Natural killer cell (primary cell): ENCODE results near the gene PPP1R2B. TPM values are rescaled to one million over a fixed set of nuclear protein-coding genes. Genes with fewer than 3 reads are reported as not detected.
"Not testable (repeated sequence)": the region's sequence is repeated elsewhere in the genome, so short reads cannot be mapped to it uniquely, and the experiment has no call there.

Source experiments
- ATAC-seq, 3 donors: fragments of 150-1000 bp in 2 of 3; fragments of 200-7000 bp in 1 of 3; cut with Tn5 transposase; 1 replicate in 1 of 3; 2 replicates in 2 of 3; pipeline ENCODE4 v1.10.0; 2021; ENCODE audit warnings: mild to moderate bottlenecking in 2 of 3, moderate library complexity in 2 of 3
- DNase-seq, 2 donors: peaks; one replicate each; pipeline versions ENCODE4 v3.0.0 to v3.0.0-alpha.2; 2013 to 2021; ENCODE audit warnings: mixed read lengths in 1 of 2
- H3K27ac ChIP-seq: one replicate; pipeline ENCODE4 v1.5.1; 2013; ENCODE audit warnings: mild to moderate bottlenecking, low read length
- H3K27me3 ChIP-seq: one replicate; pipeline ENCODE4 v1.6.1; 2013; ENCODE audit warnings: low read length; ENCODE audit not compliant: control insufficient read depth, insufficient read depth
- H3K36me3 ChIP-seq: one replicate; pipeline ENCODE4 v1.6.1; 2013; ENCODE audit warnings: low read length; ENCODE audit not compliant: control insufficient read depth, insufficient read depth
- H3K4me1 ChIP-seq: one replicate; pipeline ENCODE4 v1.6.1; 2013; ENCODE audit warnings: low read length; ENCODE audit not compliant: control insufficient read depth, insufficient read depth
- H3K4me3 ChIP-seq: one replicate; pipeline ENCODE4 v1.5.1; 2013; ENCODE audit warnings: low read length
- H3K9me3 ChIP-seq: one replicate; pipeline ENCODE4 v1.6.1; 2013; ENCODE audit warnings: low read length; ENCODE audit not compliant: control insufficient read depth, insufficient read depth
- H3K27ac Mint-ChIP-seq, 2 donors: one replicate each; pipeline ENCODE4 v1.8.0; 2022; ENCODE audit warnings: mild to moderate bottlenecking in 2 of 2, mixed read lengths in 2 of 2, moderate library complexity in 1 of 2
- H3K27me3 Mint-ChIP-seq, 2 donors: one replicate each; pipeline ENCODE4 v1.8.0; 2022; ENCODE audit warnings: low read depth in 2 of 2, mixed read lengths in 2 of 2
- H3K36me3 Mint-ChIP-seq: one replicate; pipeline ENCODE4 v1.8.0; 2022; ENCODE audit warnings: mixed read lengths
- H3K4me1 Mint-ChIP-seq, 2 donors: one replicate each; pipeline ENCODE4 v1.8.0; 2022; ENCODE audit warnings: mixed read lengths in 2 of 2
- H3K4me3 Mint-ChIP-seq: one replicate; pipeline ENCODE4 v1.8.0; 2022; ENCODE audit warnings: mild to moderate bottlenecking, moderate library complexity, mixed read lengths
- H3K9me3 Mint-ChIP-seq, 2 donors: one replicate each; pipeline ENCODE4 v1.8.0; 2022; ENCODE audit warnings: mixed read lengths in 2 of 2
- CTCF ChIP-seq: fragments of 200-600 bp; IDR thresholded peaks from one replicate; pipeline ENCODE4 v1.8.0; 2022; ENCODE audit warnings: antibody characterized with exemption
- WGBS: methylation state at CpG from one replicate; pipeline ENCODE4 v1.1.7; 2013; ENCODE audit warnings: missing lambda C conversion rate; ENCODE audit not compliant: insufficient coverage; 5-methylcytosine and 5-hydroxymethylcytosine counted together
- intact Hi-C: fragments of 100-400 bp; cut with micrococcal nuclease; formaldehyde crosslinking; loops from one replicate; pipeline ENCODE4 v1.14.2; 2022
- total RNA-seq, 4 donors: library from RNA; stranded (reverse); fragments of 120-200 nt in 1 of 4; gene quantifications; one replicate each; pipeline versions ENCODE4 v1.2.3 to v1.2.4, GENCODE V29; 2013 to 2022

PPP1R2B gene
- total RNA-seq, 3 donors from 2014 or later (not counting 1 experiment from before 2014, with no cell fraction given): 0.20 to 0.39 (median 0.26) TPM

- Histone ChIP-seq H3K36me3 (no peaks in the 10 kb centered on the region), H3K4me3 (no peak overlapping the region), H3K4me1 (peaks cover 4% of the 10 kb centered on the region), H3K27ac (no peak overlapping the region), H3K9me3 (no peaks in the 10 kb centered on the region), H3K27me3 (no peaks in the 10 kb centered on the region)
- no peaks in the 10 kb centered on the region for H3K9me3 Mint-ChIP-seq
- no peak overlapping the region for H3K4me3 Mint-ChIP-seq
- H3K27me3 Mint-ChIP-seq: peaks cover 0 to 6% of the 10 kb centered on the region in 2 donors
- H3K27ac Mint-ChIP-seq: no peak overlapping the region
- intact Hi-C loops: no loop called here
- no peaks in the 10 kb centered on the region for H3K36me3 Mint-ChIP-seq
- WGBS: 96% methylated on average over 5 of the region's 5 CpGs
- TF ChIP-seq CTCF: no peak
- peaks cover 0 to 9% of the 10 kb centered on the region in 2 donors for H3K4me1 Mint-ChIP-seq
- ATAC-seq: no peak
- no peak for DNase-seq
Measured at GRCh38 chr5:156838961-156839360, 11.1 kb upstream of the PPP1R2B start.

GRCh38 chr5:156841737-156842136 lies 8.4 kb upstream of the PPP1R2B start:
- no peaks in the 10 kb centered on the region for H3K4me1 Mint-ChIP-seq
- DNase-seq (no peak), ATAC-seq (no peak)
- Histone ChIP-seq H3K36me3 (no peaks in the 10 kb centered on the region), H3K27ac (no peak overlapping the region), H3K4me1 (no peaks in the 10 kb centered on the region), H3K9me3 (no peaks in the 10 kb centered on the region), H3K4me3 (no peak overlapping the region), H3K27me3 (no peaks in the 10 kb centered on the region)
- H3K36me3 Mint-ChIP-seq: no peaks in the 10 kb centered on the region
- no peak for TF ChIP-seq CTCF
- H3K4me3 Mint-ChIP-seq: no peak overlapping the region
- H3K27me3 Mint-ChIP-seq: peaks cover 0 to 9% of the 10 kb centered on the region in 2 donors
- H3K27ac Mint-ChIP-seq: no peak overlapping the region
- intact Hi-C loops: no loop called here
- peaks cover 0 to 2% of the 10 kb centered on the region in 2 donors for H3K9me3 Mint-ChIP-seq

GRCh38 chr5:156846914-156847313 lies 3.2 kb upstream of the PPP1R2B start:
- Histone ChIP-seq H3K4me1 (no peaks in the 10 kb centered on the region), H3K27me3 (peaks cover 14% of the 10 kb centered on the region), H3K4me3 (no peak overlapping the region), H3K36me3 (no peaks in the 10 kb centered on the region), H3K27ac (no peak overlapping the region), H3K9me3 (peaks cover 13% of the 10 kb centered on the region)
- TF ChIP-seq CTCF: no peak
- ATAC-seq: no peak
- DNase-seq: no peak
- intact Hi-C loops: no loop called here
- no peaks in the 10 kb centered on the region for H3K4me1 Mint-ChIP-seq
- peaks cover 8% of the 10 kb centered on the region for H3K36me3 Mint-ChIP-seq
- H3K27ac Mint-ChIP-seq: no peak overlapping the region
- H3K9me3 Mint-ChIP-seq: peaks cover 4 to 8% of the 10 kb centered on the region in 2 donors
- no peak overlapping the region for H3K4me3 Mint-ChIP-seq
- 74% methylated on average over 2 of the region's 2 CpGs for WGBS
- peaks cover 18 to 37% of the 10 kb centered on the region in 2 donors for H3K27me3 Mint-ChIP-seq

GRCh38 chr5:156848447-156848846 lies 1.6 kb upstream of the PPP1R2B start:
- peaks cover 20 to 47% of the 10 kb centered on the region in 2 donors for H3K27me3 Mint-ChIP-seq
- intact Hi-C loops, H3K4me3 ChIP-seq, H3K36me3 ChIP-seq, H3K27ac Mint-ChIP-seq, H3K36me3 Mint-ChIP-seq, H3K27ac ChIP-seq, H3K4me1 Mint-ChIP-seq, DNase-seq, H3K4me3 Mint-ChIP-seq, H3K9me3 Mint-ChIP-seq, H3K4me1 ChIP-seq, ATAC-seq: not testable (repeated sequence)
- peaks cover 13% of the 10 kb centered on the region for H3K9me3 ChIP-seq
- no CpG with 5 or more reads among the region's 1 CpG for WGBS
- H3K27me3 ChIP-seq: peaks cover 14% of the 10 kb centered on the region
